CD4-positive, alpha-beta T cell (primary cell): ENCODE measurements around the gene SLC38A11. TPM values are rescaled to one million over a fixed set of nuclear protein-coding genes. Genes with fewer than 3 reads are reported as not detected.

Experiments used
- ATAC-seq: fragments of 200-7000 bp; cut with Tn5 transposase; one replicate; pipeline ENCODE4 v1.10.0; 2022; ENCODE audit warnings: mild to moderate bottlenecking; ENCODE audit not compliant: poor library complexity
- CTCF ChIA-PET: fragments of 350-600 bp; sonication (Branson Sonifier 250); formaldehyde crosslinking; loops from one replicate; lab custom pipeline; 2021; ENCODE audit warnings: antibody characterized with exemption, inconsistent platforms; lab: Charles Lee
- POLR2A ChIA-PET: fragments of 350-600 bp; sonication (Branson Sonifier 250); formaldehyde crosslinking; loops from one replicate; lab custom pipeline; 2021; ENCODE audit warnings: antibody characterized with exemption, inconsistent platforms; lab: Charles Lee
- DNase-seq, 14 experiments: peaks; one replicate each; pipeline ENCODE4 v3.0.0-alpha.2; 2013 to 2020; ENCODE audit warnings: mixed read lengths in 2 of 14
- H3K27ac ChIP-seq, 2 donors: one replicate each; pipeline versions ENCODE4 v1.5.1 to v1.7.0; 2013; ENCODE audit warnings: low read length in 2 of 2, low read depth in 1 of 2, mild to moderate bottlenecking in 1 of 2
- H3K27me3 ChIP-seq, 2 experiments: 1 replicate in 1 of 2; 2 replicates in 1 of 2; pipeline versions ENCODE4 v1.6.1 to v1.7.0; 2013; ENCODE audit warnings: low read length in 2 of 2, control low read depth in 1 of 2, mild to moderate bottlenecking in 1 of 2, moderate library complexity in 1 of 2; ENCODE audit not compliant: insufficient read depth in 2 of 2, control insufficient read depth in 1 of 2
- H3K36me3 ChIP-seq: one replicate; pipeline ENCODE4 v1.6.1; 2013; ENCODE audit warnings: low read length, control low read depth; ENCODE audit not compliant: insufficient read depth
- H3K4me1 ChIP-seq: one replicate; pipeline ENCODE4 v1.6.1; 2013; ENCODE audit warnings: low read length, control low read depth; ENCODE audit not compliant: insufficient read depth
- H3K4me3 ChIP-seq: one replicate; pipeline ENCODE4 v1.5.1; 2013; ENCODE audit warnings: mild to moderate bottlenecking, low read length, moderate library complexity
- H3K9me3 ChIP-seq, 2 experiments: 1 replicate in 1 of 2; 2 replicates in 1 of 2; pipeline versions ENCODE4 v1.6.1 to v1.7.0; 2013; ENCODE audit warnings: low read length in 2 of 2, mild to moderate bottlenecking in 2 of 2, control low read depth in 1 of 2, moderate library complexity in 1 of 2; ENCODE audit not compliant: control insufficient read depth in 1 of 2, insufficient read depth in 1 of 2
- H3K27ac Mint-ChIP-seq: one replicate; pipeline ENCODE4 v1.8.0; 2020; ENCODE audit warnings: mixed read lengths
- H3K27me3 Mint-ChIP-seq: one replicate; pipeline ENCODE4 v1.8.0; 2021; ENCODE audit warnings: mixed read lengths
- H3K36me3 Mint-ChIP-seq: one replicate; pipeline ENCODE4 v1.8.0; 2021; ENCODE audit warnings: low read depth, mixed read lengths
- H3K4me1 Mint-ChIP-seq: one replicate; pipeline ENCODE4 v1.8.0; 2021; ENCODE audit warnings: low read depth, mixed read lengths
- H3K4me3 Mint-ChIP-seq: one replicate; pipeline ENCODE4 v1.8.0; 2020; ENCODE audit warnings: mild to moderate bottlenecking, mixed read lengths
- H3K9me3 Mint-ChIP-seq: one replicate; pipeline ENCODE4 v1.8.0; 2020; ENCODE audit warnings: mixed read lengths
- CTCF ChIP-seq: fragments of 200-600 bp; IDR thresholded peaks from one replicate; pipeline ENCODE4 v1.8.0; 2022; ENCODE audit warnings: antibody characterized with exemption, mild to moderate bottlenecking
- intact Hi-C, 2 experiments: fragments of 100-400 bp; cut with DNase I in 1 of 2; cut with micrococcal nuclease in 1 of 2; formaldehyde crosslinking; loops; one replicate each; pipeline versions ENCODE4 v1.15.1 to v1.9.0; 2023 to 2025; cut with DNase I, micrococcal nuclease
- total RNA-seq, 174 experiments: library from RNA in 2 of 174; stranded (reverse) in 2 of 174; gene quantifications; one replicate each; pipeline ENCODE4 v1.2.3 and lab custom pipeline; 2021 to 2026

The SLC38A11 gene
- total RNA-seq, 2 experiments from 2014 or later, result not detected

DNA sequence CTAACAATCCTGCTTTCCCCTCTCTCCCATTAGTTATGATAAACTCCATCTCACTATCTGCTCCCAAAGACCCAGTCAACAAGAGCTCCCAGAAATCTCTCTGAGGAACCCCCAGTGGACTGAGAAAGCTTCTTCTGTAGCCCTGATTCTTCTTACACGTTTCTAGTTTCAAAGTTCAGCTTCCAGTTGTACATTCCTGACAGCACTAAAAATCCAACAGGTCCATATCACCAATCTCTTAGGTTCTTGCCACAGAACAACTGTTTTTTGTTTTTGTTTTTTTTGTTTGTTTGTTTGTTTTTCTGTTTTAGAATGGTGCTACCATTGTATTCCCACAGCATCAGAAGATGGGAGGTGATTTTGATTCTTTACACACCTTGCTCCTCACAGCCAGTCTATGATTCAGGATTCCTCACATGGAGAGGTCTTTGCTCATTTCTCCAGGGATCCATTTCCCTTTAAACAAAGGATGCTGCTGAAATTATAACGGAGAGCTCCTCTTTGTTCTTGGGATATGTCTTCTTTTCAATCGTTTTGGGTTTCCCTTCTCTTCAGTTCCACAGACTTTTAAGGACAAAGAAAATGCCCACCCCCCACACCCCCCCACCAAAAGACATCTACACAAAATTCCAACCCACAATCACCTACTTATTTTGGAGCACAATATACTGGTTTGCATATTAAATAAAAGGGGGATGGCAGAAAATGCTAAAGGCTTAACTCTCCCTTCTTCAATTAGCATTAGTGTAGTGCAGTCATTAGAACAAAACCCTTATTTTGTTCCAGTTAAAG lies 57.7 kb downstream of the SLC38A11 start:
- POLR2A ChIA-PET, result no interaction called here
- intact Hi-C loops, result no loop called here
- ATAC-seq (no peak), DNase-seq (no peak)
- H3K4me3 Mint-ChIP-seq, result no peak overlapping the region
- no peaks in the 10 kb centered on the region for H3K36me3 ChIP-seq
- H3K4me1 ChIP-seq, result no peaks in the 10 kb centered on the region
- H3K36me3 Mint-ChIP-seq, result no peaks in the 10 kb centered on the region
- peaks cover 2% of the 10 kb centered on the region for H3K9me3 Mint-ChIP-seq
- no peaks in the 10 kb centered on the region for H3K4me1 Mint-ChIP-seq
- no peak overlapping the region for H3K27ac ChIP-seq
- no peaks in the 10 kb centered on the region for H3K9me3 ChIP-seq
- no peaks in the 10 kb centered on the region for H3K27me3 ChIP-seq
- no peak overlapping the region for H3K27ac Mint-ChIP-seq
- no peaks in the 10 kb centered on the region for H3K27me3 Mint-ChIP-seq
- CTCF ChIA-PET, result interaction anchor here (1.2 kb wide), 1 partner anchor 19 kb away, joined by 3 read pairs; no protein-coding TSS in a partner anchor
- H3K4me3 ChIP-seq, result no peak overlapping the region
- TF ChIP-seq CTCF, result no peak

DNA sequence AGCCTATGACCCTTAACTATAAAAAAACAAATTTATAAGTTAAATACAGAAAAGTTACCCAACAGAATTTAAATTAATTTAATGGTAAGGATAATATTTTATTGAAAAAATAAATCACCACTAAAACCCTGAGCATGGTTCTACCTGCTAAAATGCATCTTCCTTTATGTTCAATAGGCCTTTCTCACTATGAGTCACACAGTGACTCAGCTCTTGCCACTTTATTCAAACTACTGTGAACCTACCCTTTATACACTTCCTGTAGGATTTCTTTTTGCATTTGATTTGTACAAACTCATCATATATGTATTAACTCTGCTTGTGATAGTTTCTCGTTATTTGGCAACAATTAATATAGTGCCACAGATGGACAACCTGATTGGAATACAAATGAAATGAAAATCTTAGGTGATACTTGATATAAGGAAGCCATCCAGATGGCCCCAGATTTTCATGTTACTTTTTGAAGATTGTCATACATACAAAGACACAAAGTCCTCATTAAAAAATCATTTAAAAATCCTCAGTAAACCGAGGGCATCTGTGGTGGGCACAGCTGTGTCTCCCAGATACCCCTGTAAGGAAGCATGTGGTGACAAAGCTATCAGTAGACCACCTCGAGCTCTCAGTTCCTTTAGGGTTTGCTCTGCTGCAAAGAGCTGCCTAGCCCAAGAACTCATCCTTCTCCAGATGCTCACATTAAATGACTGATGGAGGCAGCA lies 58.5 kb downstream of the SLC38A11 start:
- Mint-ChIP-seq H3K36me3 (no peaks in the 10 kb centered on the region), H3K9me3 (peaks cover 2% of the 10 kb centered on the region), H3K27ac (no peak overlapping the region), H3K4me1 (no peaks in the 10 kb centered on the region), H3K27me3 (no peaks in the 10 kb centered on the region), H3K4me3 (no peak overlapping the region)
- Histone ChIP-seq H3K36me3 (no peaks in the 10 kb centered on the region), H3K4me3 (no peak overlapping the region), H3K27ac (no peak overlapping the region), H3K9me3 (no peaks in the 10 kb centered on the region), H3K27me3 (no peaks in the 10 kb centered on the region), H3K4me1 (no peaks in the 10 kb centered on the region)
- no peak for TF ChIP-seq CTCF
- ATAC-seq, result no peak
- peak in 2 of 14 experiments; percentile 28 to 36 for DNase-seq
- POLR2A ChIA-PET, result no interaction called here
- intact Hi-C loops, result no loop called here
- CTCF ChIA-PET, result interaction anchor here (1.2 kb wide), 1 partner anchor 18 kb away, joined by 3 read pairs; no protein-coding TSS in a partner anchor

DNA sequence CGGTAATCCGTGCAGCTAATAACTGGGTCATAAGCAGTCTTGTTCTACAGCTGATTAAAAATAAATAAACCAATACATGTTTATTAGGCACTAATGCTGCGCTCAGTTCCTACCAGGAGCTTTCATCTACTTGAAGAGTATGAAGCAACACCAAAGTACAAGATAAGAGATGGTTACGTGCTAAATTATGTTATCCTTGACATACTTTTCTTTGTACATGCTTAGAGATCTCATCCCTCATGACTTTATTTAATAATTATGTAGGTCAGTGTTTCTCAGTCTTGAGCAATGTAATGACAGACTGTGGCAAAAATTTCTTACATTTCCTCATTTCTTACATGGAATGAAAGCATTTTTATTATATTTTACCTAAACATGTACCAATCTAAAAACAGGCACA lies 59.1 kb downstream of the SLC38A11 start:
- Mint-ChIP-seq H3K36me3 (no peaks in the 10 kb centered on the region), H3K27ac (no peak overlapping the region), H3K4me1 (no peaks in the 10 kb centered on the region), H3K4me3 (no peak overlapping the region), H3K27me3 (no peaks in the 10 kb centered on the region), H3K9me3 (peaks cover 2% of the 10 kb centered on the region)
- DNase-seq (no peak), ATAC-seq (no peak)
- intact Hi-C loops, result no loop called here
- TF ChIP-seq CTCF, result no peak
- ChIA-PET POLR2A (no interaction called here), CTCF (no interaction called here)
- no peaks in the 10 kb centered on the region for H3K9me3 ChIP-seq
- no peaks in the 10 kb centered on the region for H3K4me1 ChIP-seq
- H3K27ac ChIP-seq, result no peak overlapping the region
- no peaks in the 10 kb centered on the region for H3K36me3 ChIP-seq
- no peaks in the 10 kb centered on the region for H3K27me3 ChIP-seq
- no peak overlapping the region for H3K4me3 ChIP-seq
